Thyroid gland (tissue), 4 donors: ENCODE measurements around the gene ACER2. TPM values are rescaled to one million over a fixed set of nuclear protein-coding genes. Genes with fewer than 3 reads are reported as not detected.

ENCODE experiments used
- DNase-seq, 2 donors: peaks; one replicate each; pipeline ENCODE4 v3.0.0-alpha.2; 2019
- H3K27ac ChIP-seq, 3 donors: fragments of 200-600 bp; sonication (generic); 1 replicate in 2 of 3; 2 replicates in 1 of 3; pipeline ENCODE4 v1.5.1; 2016 to 2019; ENCODE audit warnings: mild to moderate bottlenecking in 1 of 3, moderate library complexity in 1 of 3
- H3K27me3 ChIP-seq: fragments of 200-600 bp; sonication (generic); one replicate; pipeline ENCODE4 v1.5.1; 2019
- H3K36me3 ChIP-seq, 2 donors: fragments of 200-600 bp; sonication (generic); one replicate each; pipeline ENCODE4 v1.5.1; 2016 to 2019
- H3K4me1 ChIP-seq, 2 donors: fragments of 200-600 bp; sonication (generic); one replicate each; pipeline ENCODE4 v1.5.1; 2017 to 2019
- H3K4me3 ChIP-seq, 3 donors: fragments of 200-600 bp; sonication (generic); replicated peaks in 1 of 3; 1 replicate in 2 of 3; 2 replicates in 1 of 3; pipeline ENCODE4 v1.5.1; 2016; ENCODE audit warnings: mild to moderate bottlenecking in 1 of 3
- H3K9me3 ChIP-seq: fragments of 200-600 bp; sonication (generic); one replicate; pipeline ENCODE4 v1.5.1; 2017
- CTCF ChIP-seq, 6 experiments: fragments of 200-600 bp in 3 of 6; fragments of 450-650 bp in 3 of 6; sonication (generic) in 3 of 6; IDR thresholded peaks; one replicate each; pipeline ENCODE4 v1.5.1; 2016 to 2019; ENCODE audit warnings: antibody characterized with exemption in 6 of 6, mild to moderate bottlenecking in 2 of 6, inconsistent platforms in 1 of 6, moderate library complexity in 1 of 6
- POLR2A ChIP-seq, 2 donors: fragments of 450-650 bp; IDR thresholded peaks; one replicate each; pipeline ENCODE4 v1.6.1; 2017; ENCODE audit warnings: antibody characterized with exemption in 2 of 2, mild to moderate bottlenecking in 2 of 2, moderate library complexity in 1 of 2
- WGBS, 2 donors: methylation state at CpG; one replicate each; pipeline ENCODE4 v1.1.5; 2017; 5-methylcytosine and 5-hydroxymethylcytosine counted together
- intact Hi-C: fragments of 100-400 bp; cut with DNase I; formaldehyde crosslinking; loops from one replicate; pipeline ENCODE4 v1.15.1; 2023
- total RNA-seq, 4 donors: library from RNA; depleted of rRNA; stranded (reverse); fragments of >200 nt; gene quantifications; one replicate each; pipeline ENCODE4 v1.2.3, GENCODE V29; 2016

The ACER2 gene
- total RNA-seq, 4 donors from 2014 or later: 2.6 to 9.3 (median 6.4) TPM

DNA sequence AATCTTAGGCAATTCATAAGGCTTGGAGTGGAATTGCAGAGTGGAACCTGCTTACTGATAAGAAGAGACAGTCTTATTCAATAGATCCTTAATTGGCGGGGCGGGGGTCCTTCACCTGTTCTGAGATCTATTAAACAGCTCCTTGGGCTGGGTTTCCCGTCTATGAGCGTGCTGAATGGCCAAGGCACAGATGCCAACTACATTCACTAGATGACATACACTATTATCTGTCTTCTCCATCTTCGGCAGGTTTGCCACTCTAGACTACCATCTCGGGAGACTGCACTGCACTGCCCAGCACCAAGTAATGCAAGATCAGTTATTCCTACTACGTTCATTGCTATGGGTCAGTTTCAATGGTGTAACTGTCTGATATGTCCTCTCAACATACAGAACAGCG lies 81.5 kb downstream of the ACER2 start:
- H3K27ac ChIP-seq: no peak overlapping the region
- no peaks in the 10 kb centered on the region for H3K9me3 ChIP-seq
- H3K36me3 ChIP-seq: no peaks in the 10 kb centered on the region
- TF ChIP-seq POLR2A (IDR thresholded peaks at IDR 0.05) (no peak), CTCF (IDR thresholded peaks at IDR 0.05) (no peak)
- whole genome bisulfite sequencing, 2 donors: 94% methylated on average over 8 of the region's 8 CpGs
- H3K4me1 ChIP-seq: no peaks in the 10 kb centered on the region
- H3K4me3 ChIP-seq: no peak overlapping the region
- intact Hi-C loops: loop anchor here (10.0 kb wide), 1 partner anchor 435 kb away; no protein-coding TSS in a partner anchor
- no peak for DNase-seq
- H3K27me3 ChIP-seq: no peaks in the 10 kb centered on the region

DNA sequence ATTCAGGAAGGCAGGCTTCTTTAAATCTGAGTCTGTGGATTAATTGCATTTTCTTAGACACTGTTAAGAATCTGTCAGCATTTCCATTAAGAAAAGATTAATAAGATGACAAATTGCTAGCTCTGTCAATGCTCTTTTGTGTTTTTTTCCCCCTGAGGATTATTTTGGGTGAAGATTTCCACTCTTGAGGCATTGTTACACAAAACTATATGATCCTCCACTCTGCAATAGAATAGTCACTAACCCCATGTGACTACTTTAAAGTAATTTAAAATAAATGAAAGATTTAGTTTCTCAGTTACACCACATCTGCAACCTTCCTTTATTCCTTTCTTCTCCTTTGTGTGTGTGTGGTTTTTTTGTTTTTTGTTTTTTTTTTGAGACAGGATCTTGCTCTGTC lies 82.0 kb downstream of the ACER2 start:
- H3K4me1 ChIP-seq: no peaks in the 10 kb centered on the region
- H3K36me3 ChIP-seq: no peaks in the 10 kb centered on the region
- H3K27ac ChIP-seq: no peak overlapping the region
- TF ChIP-seq CTCF (IDR thresholded peaks at IDR 0.05): no peak
- no peak for TF ChIP-seq POLR2A (IDR thresholded peaks at IDR 0.05)
- H3K4me3 ChIP-seq: no peak overlapping the region
- no peaks in the 10 kb centered on the region for H3K27me3 ChIP-seq
- no peaks in the 10 kb centered on the region for H3K9me3 ChIP-seq
- intact Hi-C loops: loop anchor here (10.0 kb wide), 1 partner anchor 434 kb away; no protein-coding TSS in a partner anchor
- DNase-seq: no peak

GRCh38 chr9:19492775-19493173 lies 84.0 kb downstream of the ACER2 start:
- intact Hi-C loops: loop anchor here (10.0 kb wide), 1 partner anchor 432 kb away; no protein-coding TSS in a partner anchor

GRCh38 chr9:19493174-19493811 lies 84.5 kb downstream of the ACER2 start:
- H3K36me3 ChIP-seq: no peaks in the 10 kb centered on the region
- 26 to 30% methylated on average over 19 of the region's 19 CpGs for WGBS, 2 donors
- no peak overlapping the region for H3K27ac ChIP-seq
- TF ChIP-seq CTCF (IDR thresholded peaks at IDR 0.05) (peak; percentile 50 to 71 (median 60)), POLR2A (IDR thresholded peaks at IDR 0.05) (no peak)
- intact Hi-C loops: loop anchor here (10.0 kb wide), 1 partner anchor 432 kb away; no protein-coding TSS in a partner anchor
- no peaks in the 10 kb centered on the region for H3K27me3 ChIP-seq
- H3K4me3 ChIP-seq: no peak overlapping the region
- H3K9me3 ChIP-seq: no peaks in the 10 kb centered on the region
- peak; percentile 38 to 54 for DNase-seq
- H3K4me1 ChIP-seq: peaks cover 0 to 4% of the 10 kb centered on the region in 2 donors

More at GRCh38 chr9:19492775-19493173, 84.0 kb downstream of the ACER2 start:
- no peak overlapping the region for H3K4me3 ChIP-seq
- H3K27me3 ChIP-seq: no peaks in the 10 kb centered on the region
- no peaks in the 10 kb centered on the region for H3K36me3 ChIP-seq
- TF ChIP-seq CTCF (IDR thresholded peaks at IDR 0.05) (no peak), POLR2A (IDR thresholded peaks at IDR 0.05) (no peak)
- DNase-seq: no peak
- H3K4me1 ChIP-seq: peaks cover 0 to 4% of the 10 kb centered on the region in 2 donors
- H3K9me3 ChIP-seq: no peaks in the 10 kb centered on the region
- WGBS, 2 donors: 79 to 80% methylated on average over 4 of the region's 4 CpGs
- H3K27ac ChIP-seq: no peak overlapping the region

GRCh38 chr9:19493876-19494275 lies 85.1 kb downstream of the ACER2 start:
- Histone ChIP-seq H3K36me3 (no peaks in the 10 kb centered on the region), H3K4me3 (no peak overlapping the region), H3K4me1 (peaks cover 0 to 4% of the 10 kb centered on the region in 2 donors), H3K27me3 (no peaks in the 10 kb centered on the region), H3K27ac (no peak overlapping the region), H3K9me3 (no peaks in the 10 kb centered on the region)
- TF ChIP-seq CTCF (IDR thresholded peaks at IDR 0.05) (no peak), POLR2A (IDR thresholded peaks at IDR 0.05) (no peak)
- 73 to 79% methylated on average over 2 of the region's 2 CpGs for WGBS, 2 donors
- DNase-seq: no peak
- intact Hi-C loops: loop anchor here (10.0 kb wide), 1 partner anchor 431 kb away; no protein-coding TSS in a partner anchor
